Hepatocyte (in vitro differentiated cells): ENCODE results near the gene ZMIZ1.

ENCODE experiments used
- EZH2 ChIP-seq: fragments of 200-600 bp; sonication (generic); IDR thresholded peaks from 2 replicates; pipeline ENCODE4 v1.6.1; 2016; ENCODE audit warnings: antibody characterized with exemption, mild to moderate bottlenecking, borderline replicate concordance
- EZH2phosphoT487 ChIP-seq: fragments of 200-600 bp; sonication (generic); IDR thresholded peaks from one replicate; pipeline ENCODE4 v1.6.1; 2018; ENCODE audit warnings: antibody characterized with exemption, mild to moderate bottlenecking, low read depth, moderate library complexity; ENCODE audit not compliant: unreplicated experiment, severe bottlenecking
- TF ChIP-seq, protein P1 (sequence below): fragments of 200-600 bp; sonication (generic); IDR thresholded peaks from 2 replicates; pipeline ENCODE4 v1.5.1; 2016; ENCODE audit warnings: antibody characterized with exemption, mild to moderate bottlenecking; ENCODE audit not compliant: poor library complexity

GRCh38 chr10:79222186-79222585 lies 153.4 kb downstream of the ZMIZ1 start:
- TF ChIP-seq, protein P1, sequence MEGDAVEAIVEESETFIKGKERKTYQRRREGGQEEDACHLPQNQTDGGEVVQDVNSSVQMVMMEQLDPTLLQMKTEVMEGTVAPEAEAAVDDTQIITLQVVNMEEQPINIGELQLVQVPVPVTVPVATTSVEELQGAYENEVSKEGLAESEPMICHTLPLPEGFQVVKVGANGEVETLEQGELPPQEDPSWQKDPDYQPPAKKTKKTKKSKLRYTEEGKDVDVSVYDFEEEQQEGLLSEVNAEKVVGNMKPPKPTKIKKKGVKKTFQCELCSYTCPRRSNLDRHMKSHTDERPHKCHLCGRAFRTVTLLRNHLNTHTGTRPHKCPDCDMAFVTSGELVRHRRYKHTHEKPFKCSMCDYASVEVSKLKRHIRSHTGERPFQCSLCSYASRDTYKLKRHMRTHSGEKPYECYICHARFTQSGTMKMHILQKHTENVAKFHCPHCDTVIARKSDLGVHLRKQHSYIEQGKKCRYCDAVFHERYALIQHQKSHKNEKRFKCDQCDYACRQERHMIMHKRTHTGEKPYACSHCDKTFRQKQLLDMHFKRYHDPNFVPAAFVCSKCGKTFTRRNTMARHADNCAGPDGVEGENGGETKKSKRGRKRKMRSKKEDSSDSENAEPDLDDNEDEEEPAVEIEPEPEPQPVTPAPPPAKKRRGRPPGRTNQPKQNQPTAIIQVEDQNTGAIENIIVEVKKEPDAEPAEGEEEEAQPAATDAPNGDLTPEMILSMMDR, result no peak
- TF ChIP-seq EZH2 (no peak), EZH2phosphoT487 (no peak)
